NCI-H2081 treated with DMSO at 0.1 percent for 48 hours (cell line): Measurements from ENCODE around the gene SUOX.
"Not testable (repeated sequence)": the region's sequence is repeated elsewhere in the genome, so short reads cannot be mapped to it uniquely, and the experiment has no call there.

Experiments
- DNase-seq: peaks from one replicate; lab custom pipeline; 2025; lab: John Stamatoyannopoulos, UW

SUOX gene

GRCh38 chr12:55996715-55997534 is at the start of gene SUOX:
SUOX (plus strand) TSS chr12:55997276; CDS start chr12:56002222, 4,946 bp downstream.
- DNase-seq, result peak; percentile 43

GRCh38 chr12:55955344-55955743 is 41.7 kb upstream of the SUOX start:
- DNase-seq, result no peak

GRCh38 chr12:55955800-55956508 is 41.1 kb upstream of the SUOX start:
- no peak for DNase-seq

GRCh38 chr12:55957106-55957859 is 39.8 kb upstream of the SUOX start:
- DNase-seq, result no peak

- no peak for DNase-seq
Measured at GRCh38 chr12:55963760-55964159, 33.3 kb upstream of the SUOX start.

GRCh38 chr12:55965240-55965639 is 31.8 kb upstream of the SUOX start:
- no peak for DNase-seq

- no peak for DNase-seq
Measured at GRCh38 chr12:55965941-55966407, 31.1 kb upstream of the SUOX start, which contains the start of gene PMEL. PMEL (minus strand) TSS chr12:55966042; CDS start chr12:55966011, 31 bp downstream.

GRCh38 chr12:55966408-55967281 is 30.4 kb upstream of the SUOX start, which contains the start of gene CDK2:
CDK2 (plus strand) TSS chr12:55966830; CDS start chr12:55967009, 179 bp downstream.
- no peak for DNase-seq

- DNase-seq, result no peak
Measured at GRCh38 chr12:55969356-55969755, 27.7 kb upstream of the SUOX start.

GRCh38 chr12:55970775-55971174 is 26.3 kb upstream of the SUOX start:
- DNase-seq, result no peak

GRCh38 chr12:55972042-55972441 is 25.0 kb upstream of the SUOX start:
- no peak for DNase-seq

GRCh38 chr12:55972456-55972855 is 24.6 kb upstream of the SUOX start:
- no peak for DNase-seq

- no peak for DNase-seq
Measured at GRCh38 chr12:55972911-55973598, 24.0 kb upstream of the SUOX start.

GRCh38 chr12:55973599-55974307 is 23.3 kb upstream of the SUOX start, which contains the start of gene RAB5B:
RAB5B (plus strand) TSS chr12:55974078; CDS start chr12:55986961, 12,883 bp downstream.
- peak; percentile 99 for DNase-seq

GRCh38 chr12:55974308-55974730 is 22.8 kb upstream of the SUOX start:
- DNase-seq, result no peak

GRCh38 chr12:55978393-55978792 is 18.7 kb upstream of the SUOX start:
- no peak for DNase-seq

- DNase-seq, result no peak
Measured at GRCh38 chr12:55979069-55979468, 18.0 kb upstream of the SUOX start.

- not testable (repeated sequence) for DNase-seq
Measured at GRCh38 chr12:55981882-55982281, 15.2 kb upstream of the SUOX start.

GRCh38 chr12:55982319-55982936 is 14.6 kb upstream of the SUOX start:
- DNase-seq, result no peak
